GM18502 (cell line): ENCODE measurements around the gene MADCAM1.
"Not testable (repeated sequence)": the region's sequence is repeated elsewhere in the genome, so short reads cannot be mapped to it uniquely, and the experiment has no call there.

ENCODE experiments used
- ATAC-seq: cut with Tn5 transposase; IDR thresholded peaks from one replicate; pipeline ENCODE4 v1.9.1; 2021; ENCODE audit warnings: mild to moderate bottlenecking; ENCODE audit not compliant: unreplicated experiment, poor library complexity

Gene MADCAM1

DNA sequence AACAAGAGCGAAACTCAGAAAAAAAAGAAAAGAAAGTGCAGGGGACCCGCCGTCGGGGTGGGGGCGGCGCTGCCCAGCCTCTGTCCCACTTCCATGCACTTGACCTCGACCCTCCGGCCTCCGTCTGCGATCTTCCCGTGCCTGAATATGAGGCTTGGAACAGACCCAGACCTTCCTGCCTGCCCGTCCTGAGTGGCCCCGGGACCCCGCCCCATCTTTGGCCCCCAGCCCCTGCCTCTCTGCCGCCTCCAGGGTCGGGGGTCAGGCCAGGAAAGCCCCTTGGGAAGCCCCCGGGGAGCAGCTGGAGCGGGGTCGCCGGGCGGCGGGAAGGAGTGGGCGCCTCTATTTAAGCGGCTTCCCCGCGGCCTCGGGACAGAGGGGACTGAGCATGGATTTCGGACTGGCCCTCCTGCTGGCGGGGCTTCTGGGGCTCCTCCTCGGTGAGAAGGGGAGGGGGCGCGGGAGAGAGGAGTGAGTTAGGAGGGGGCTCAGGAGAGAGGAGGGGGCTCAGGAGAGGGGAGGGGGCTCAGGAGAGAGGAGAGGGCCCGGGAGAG, at the start of gene MADCAM1:
MADCAM1 (plus strand) TSS at position 375 of the 554 bp plus-strand sequence; CDS start at position 389, 14 bp downstream.
- ATAC-seq, result no peak

DNA sequence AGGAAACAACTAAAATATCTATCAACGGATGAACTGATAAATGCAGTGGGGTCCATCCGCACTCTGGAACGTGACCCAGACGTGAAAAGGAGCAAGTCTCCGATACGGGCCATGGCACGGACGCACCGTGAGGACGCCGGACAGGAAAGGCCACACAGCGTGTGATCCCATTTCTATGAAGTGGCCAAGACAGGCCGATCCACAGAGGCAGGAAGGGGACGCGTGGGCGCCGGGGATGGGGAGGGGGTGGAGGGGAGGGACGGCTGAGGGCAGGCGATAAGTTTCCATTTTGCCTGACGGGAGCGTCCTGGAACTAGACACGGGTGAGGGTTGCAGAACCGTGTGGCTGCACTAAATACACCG, 49.2 kb upstream of the MADCAM1 start:
- ATAC-seq, result no peak

DNA sequence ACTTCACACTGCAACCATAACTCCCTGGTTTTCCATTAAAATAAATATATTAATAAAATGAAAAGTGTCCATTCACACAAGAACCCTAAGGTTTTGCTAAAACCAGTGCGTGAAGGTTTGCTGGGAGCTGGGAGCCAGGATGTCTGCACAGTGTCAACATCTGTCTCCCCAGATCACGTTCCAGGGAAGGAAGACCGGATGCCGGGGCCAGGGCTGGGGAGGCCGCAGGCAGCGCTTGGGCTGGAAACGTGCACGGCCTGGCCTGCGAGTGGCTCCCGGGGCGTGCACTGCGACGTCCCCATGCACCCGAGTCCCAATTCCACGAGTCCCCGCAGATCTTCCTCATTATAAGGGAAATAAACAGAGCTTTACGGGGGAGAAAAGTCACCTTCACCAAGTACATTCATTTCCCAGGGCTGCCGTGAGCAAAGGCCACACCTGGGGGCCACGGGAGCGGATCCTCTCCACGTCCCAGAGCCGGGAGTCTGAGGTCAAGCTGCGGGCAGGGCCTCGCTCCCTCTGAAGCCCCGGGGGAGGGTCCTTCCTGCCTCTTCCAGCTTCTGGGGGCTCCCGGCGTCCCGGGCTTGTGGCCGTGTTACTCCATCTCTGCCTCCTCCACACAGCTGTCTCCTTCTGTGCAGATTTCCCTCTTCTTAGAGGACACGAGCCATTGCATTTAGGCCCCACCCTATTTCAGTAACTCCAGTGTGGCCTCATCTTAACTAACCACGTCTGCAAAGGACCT, 48.3 kb upstream of the MADCAM1 start:
- no peak for ATAC-seq

DNA sequence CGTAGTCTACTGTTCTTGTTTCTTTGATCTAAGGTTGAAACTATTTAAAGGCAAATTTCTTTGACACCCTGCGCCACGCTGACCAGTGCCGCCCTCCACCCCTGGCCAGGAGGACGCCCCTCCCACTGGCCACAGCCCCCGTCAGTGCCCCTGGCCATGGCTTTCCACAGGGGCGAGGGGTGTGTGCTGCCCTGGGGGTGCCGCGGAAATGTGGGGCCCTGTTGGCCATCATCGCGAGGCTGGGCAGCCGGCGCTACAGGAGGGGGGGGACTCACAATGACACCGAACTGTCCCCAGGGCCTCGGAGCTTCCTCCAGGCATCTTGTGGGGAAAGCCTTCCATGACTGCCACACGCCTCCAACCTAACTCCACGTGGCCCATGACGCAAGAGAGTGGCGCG, 46.4 kb upstream of the MADCAM1 start:
- ATAC-seq, result no peak

DNA sequence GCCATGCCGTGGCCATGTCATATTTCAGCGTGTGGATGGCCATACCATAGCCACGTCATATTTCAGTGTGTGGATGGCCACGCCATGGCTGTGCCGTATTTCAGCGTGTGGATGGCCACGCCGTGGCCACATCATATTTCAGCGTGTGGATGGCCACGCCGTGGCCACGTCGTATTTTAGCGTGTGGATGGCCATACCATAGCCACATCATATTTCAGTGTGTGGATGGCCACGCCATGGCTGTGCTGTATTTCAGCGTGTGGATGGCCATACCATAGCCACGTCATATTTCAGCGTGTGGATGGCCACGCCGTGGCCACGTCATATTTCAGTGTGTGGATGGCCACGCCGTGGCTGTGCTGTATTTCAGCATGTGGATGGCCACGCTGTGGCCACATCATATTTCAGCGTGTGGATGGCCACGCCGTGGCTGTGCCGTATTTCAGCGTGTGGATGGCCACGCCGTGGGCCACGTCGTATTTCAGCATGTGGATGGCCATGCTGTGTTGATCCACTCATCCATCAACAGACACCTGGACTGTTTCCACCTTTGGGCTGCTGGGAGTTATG, 45.3 kb upstream of the MADCAM1 start:
- not testable (repeated sequence) for ATAC-seq

DNA sequence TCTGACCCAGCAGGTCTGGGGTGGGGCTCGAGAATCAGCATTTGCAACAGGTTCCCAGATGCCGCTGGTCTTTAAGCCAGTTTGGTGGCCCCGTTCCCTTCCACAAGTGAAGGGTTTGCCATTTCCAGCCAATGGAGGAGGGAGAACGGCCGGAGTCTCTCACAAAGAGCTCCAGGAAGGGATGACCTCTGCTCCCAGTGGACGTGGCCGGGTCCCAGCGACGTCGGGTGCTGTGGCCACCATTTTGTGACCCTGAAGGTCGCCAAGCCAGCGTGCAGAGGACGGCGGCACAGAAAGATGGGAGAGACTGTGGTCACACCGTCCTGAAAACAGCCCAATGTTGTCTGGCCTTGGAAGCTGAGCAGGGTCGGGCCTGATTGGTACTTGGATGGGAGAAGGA, 43.5 kb upstream of the MADCAM1 start:
- ATAC-seq, result no peak

DNA sequence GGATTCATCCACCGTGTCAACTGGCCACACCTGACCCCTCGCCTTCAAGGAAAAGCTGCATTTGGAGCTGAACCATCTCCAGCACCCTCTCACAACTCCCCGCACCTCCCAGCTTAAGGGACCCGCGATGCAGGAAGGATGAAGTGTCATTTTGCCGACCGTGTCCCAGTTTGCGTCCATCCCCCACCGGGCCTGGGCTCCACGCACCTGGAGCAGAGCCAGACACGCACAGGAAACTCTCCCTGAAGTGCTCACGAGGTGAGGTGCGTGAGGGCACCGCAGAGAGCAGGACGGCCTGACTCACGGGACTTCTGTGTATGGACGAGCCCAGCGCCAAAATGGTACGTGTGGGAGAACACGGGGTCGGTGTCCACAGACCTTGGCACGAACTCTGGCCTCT, 42.7 kb upstream of the MADCAM1 start:
- no peak for ATAC-seq

DNA sequence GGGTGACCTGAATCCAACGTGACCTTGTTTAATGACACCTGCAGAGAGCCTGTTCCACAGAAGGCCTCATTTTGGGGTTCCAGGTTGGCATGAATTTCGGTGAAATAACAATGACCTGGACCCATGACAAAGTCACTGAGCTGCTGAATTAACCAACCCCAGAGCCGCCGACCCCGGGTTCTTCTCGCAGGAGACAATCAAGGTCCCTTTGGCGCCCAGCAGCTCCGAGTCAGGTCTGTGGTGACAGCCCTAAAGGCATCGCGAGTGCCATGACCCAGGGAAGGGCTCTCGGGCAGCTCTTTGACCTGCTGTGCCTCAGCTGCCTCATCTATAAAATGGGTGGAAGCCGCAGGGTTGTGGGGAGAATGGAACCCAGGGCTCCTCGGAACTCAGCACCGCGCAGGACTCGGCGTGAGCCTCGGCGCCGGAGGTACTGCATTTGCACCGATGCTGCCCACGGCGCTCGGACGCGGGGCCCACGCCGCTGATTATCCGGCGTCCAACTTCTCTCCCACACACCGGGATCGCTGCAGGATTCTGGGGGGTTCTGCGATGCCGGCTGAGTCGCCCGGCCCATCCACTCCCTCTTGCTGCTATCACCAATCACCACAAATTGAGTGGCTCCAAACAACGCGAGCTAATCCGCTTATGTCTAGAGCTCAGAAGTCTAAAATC, 41.1 kb upstream of the MADCAM1 start:
- no peak for ATAC-seq

DNA sequence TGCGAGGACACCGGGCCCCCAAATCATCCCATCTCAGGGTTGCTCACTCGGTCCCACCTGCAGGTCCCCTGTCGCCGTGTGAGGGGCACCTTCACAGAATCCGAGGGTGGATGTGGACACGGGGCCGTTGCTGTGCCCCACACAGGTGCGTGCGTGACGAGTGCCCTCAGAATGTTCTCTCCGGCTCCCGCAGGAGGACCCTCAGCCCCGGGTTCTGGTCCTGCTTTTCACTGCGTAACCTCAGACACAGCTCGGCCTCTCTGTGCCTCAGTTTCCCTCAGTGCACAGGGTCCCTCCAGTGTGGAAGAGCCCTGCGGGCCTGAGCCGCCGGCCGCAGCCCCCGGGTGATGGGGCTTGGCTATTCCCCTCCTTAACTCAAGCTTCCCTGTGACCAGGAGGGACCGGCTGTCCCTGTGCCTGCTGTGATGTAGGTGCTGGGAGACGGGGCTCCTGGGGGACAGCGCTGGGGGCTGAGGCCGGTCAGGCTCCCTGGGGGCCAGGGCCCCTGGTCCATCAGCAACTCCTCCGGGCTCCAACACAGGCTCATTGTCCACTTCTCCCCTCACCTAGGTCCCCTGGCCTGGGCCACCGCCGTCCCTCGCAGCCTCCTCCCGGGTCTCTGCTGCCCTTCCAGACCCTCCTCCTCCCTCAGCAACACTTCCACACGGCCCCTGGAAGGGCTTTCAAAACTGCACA, 40.3 kb upstream of the MADCAM1 start:
- no peak for ATAC-seq

DNA sequence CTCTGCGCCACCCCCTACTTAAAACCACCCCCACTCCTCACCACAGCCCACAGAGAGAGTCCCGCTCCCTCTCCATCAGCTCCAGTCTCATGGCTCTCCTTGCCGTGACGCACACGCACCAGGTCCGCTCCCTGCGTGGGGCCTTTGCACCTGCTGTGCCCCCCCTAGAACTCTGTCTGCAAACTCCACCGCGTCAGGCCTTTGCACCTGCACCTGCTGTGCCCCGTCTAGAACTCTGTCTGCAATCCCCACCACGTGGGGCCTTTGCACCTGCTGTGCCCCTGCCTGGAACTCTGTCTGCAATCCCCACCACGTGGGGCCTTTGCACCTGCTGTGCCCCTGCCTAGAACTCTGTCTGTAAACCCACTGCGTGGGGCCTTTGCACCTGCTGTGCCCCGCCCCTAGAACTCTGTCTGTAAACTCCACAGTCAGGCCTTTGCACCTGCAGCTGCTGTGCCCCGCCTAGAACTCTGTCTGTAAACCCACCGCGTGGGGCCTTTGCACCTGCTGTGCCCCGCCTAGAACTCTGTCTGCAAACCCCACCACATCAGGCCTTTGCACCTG, 39.7 kb upstream of the MADCAM1 start:
- no peak for ATAC-seq

DNA sequence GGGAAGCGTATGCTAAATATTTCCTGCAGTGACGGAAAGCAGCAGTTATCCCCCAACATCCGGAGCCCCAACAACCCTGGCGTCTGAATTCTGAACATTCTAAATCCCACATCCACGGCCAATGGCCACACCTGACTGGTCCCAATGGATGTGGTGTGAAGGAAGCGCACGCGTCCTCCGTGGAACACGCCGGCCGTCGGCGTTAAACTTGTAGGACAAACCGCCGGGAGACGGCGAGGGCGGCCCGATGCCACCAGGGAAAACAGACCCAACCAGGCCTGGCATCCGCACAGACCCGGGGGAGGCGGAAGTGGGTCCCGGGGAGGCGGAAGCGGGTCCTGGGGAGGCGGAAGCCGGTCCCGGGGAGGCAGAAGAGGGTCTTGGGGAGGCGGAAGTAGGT, 38.6 kb upstream of the MADCAM1 start:
- no peak for ATAC-seq

DNA sequence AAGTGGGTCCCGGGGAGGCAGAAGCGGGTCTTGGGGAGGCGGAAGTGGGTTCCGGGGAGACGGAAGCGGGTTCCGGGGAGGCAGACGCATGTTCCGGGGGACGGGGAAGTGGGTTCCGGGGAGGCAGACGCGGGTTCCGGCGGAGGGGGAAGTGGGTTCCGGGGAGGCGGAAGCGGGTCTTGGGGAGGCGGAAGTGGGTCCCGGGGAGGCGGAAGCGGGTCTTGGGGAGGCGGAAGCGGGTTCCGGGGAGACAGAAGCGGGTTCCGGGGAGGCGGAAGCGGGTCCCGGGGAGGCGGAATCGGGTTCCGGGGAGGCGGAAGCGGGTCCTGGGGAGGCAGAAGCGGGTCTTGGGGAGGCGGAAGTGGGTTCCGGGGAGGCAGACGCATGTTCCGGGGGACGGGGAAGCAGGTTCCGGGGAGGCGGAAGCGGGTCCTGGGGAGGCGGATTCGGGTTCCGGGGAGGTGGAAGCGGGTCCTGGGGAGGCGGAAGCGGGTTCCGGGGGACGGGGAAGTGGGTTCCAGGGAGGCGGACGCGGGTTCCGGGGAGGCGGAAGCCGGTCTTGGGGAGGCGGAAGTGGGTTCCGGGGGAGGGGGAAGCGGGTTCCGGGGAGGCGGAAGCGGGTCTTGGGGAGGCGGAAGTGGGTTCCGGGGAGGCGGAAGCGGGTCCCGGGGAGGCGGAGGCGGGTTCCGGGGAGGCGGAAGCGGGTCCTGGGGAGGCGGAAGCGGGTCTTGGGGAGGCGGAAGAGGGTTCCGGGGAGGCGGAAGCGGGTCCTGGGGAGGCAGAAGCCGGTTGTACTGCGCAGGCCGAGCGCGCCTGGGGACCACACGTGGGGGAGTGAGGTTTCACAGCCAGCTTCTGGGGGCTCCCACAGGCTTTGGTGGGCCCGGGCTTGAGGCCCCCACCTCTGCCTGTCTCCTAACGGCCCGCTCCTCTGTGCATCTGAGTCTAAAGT, 37.9 kb upstream of the MADCAM1 start:
- no peak for ATAC-seq

DNA sequence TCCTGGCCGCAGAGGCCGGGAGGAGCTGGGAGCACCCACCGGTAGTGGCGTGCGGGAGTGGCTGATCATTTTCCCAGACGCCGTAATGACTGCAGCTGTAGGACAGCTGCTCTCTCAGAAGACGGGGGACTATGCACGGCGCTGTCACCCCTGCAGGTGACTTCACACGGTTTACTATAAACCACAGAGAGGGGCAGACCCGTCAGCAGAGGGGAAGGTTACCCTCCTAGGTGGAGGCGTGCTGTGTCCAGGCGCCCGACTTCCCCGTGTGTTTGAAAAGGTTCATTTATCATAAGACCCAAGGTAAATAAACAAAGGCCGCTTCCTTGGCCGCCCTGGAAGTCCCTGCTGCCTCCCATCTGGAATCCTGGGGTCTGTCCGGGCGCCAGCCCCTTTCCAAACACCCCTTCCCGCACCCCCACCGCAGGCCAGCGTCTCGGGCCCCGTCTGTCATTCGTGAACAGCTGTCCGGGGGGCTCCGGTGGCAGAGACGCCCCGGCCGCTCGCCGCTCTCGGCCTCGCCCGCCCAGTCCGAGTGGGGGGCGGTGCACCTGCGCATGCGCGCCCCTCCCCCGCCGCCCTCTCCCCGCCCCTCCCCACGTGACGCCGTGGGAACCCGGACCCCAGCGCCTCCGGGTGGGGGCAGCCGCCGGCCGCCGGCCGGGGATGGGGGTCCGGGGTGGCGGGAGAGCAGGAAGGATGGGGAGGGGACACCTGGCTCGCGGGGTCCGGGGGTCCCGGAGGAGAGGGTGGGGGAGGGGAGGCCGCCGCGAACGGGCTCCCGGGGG, 36.4 kb upstream of the MADCAM1 start:
- no peak for ATAC-seq

DNA sequence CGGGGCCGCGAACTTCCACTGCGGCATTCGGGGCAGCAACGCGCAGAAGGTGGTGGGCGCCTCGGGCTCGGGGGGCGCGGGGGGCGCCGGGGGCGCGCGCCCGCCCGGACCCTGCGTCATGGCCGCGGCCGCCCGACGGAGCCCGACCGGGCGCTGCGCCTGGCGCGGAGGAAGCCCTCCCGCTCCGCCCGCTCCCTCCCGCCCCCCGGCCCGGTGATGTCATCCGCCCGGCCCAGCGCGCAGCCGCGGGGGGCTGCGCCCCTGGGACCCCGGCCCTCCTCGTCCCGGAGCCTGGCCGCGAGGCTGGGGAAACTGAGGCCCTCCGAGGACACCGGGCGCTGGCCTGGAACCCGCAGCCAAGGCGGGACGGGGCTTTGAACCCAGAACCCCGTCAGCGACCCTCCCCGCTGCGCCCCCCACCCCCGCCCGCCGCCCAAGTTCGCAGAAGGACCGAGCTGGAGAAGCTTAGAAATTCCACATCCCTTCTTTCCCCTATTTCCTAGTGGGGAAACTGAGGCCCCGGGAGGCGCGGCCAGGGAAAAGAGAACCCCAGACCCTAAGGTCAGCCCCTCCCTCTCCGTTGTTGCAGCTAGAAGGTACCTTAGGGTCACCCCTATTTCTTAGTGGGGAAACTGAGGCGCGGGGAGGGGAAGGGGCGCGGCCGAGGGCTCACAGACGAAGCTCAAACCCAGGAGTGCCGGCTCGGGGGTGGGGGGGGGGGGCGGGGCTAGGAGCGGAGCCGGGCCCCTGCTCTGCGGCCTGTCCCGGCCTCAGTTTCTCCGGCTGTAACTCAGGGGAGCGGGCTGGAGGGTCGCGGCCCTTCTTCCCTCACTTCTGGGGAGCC, 35.2 kb upstream of the MADCAM1 start, which contains the start of gene SHC2:
SHC2 (minus strand) TSS at position 157 of the 844 bp plus-strand sequence; CDS start at position 120, 37 bp downstream.
- no peak for ATAC-seq

DNA sequence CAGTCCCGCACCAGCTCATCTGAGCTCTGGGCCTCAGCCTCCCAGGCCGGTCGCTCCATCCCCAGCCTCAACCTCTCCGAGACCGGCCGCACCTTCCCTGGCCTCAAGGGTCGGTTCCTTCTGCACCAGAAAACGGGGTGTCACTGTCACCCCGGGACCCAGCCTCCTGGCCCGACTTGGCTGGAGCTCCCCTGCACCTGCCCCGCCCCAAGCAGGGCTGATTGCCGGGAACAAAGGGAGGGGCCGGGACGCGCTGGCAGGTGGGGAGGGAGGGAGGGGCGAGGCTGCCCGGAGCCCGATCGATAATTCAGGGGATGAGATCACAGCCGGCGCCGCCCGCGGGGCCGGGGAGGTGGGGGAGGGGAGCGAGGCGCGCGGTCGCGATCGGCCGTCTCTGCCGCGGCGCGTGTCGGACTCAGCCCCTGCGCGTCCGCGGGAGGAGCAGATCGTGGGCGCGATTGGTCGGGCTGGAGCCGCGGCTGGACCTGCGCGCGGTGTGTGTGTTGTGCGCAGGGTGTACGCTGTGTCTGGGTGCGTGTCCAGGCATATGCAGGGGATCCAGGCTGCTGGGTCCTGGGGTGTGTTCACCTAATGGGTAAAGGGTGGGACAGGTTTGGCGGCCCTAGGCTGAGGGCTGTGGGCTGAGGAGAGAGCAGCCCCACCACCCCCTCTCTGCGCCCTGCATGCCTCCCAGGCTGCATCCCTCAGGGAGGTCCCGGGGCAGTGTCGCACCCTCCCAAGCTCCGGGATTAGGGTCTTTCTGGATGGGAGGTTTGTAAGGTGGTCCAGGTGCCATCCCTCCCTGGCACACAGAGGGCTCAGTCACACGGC, 34.4 kb upstream of the MADCAM1 start:
- no peak for ATAC-seq

DNA sequence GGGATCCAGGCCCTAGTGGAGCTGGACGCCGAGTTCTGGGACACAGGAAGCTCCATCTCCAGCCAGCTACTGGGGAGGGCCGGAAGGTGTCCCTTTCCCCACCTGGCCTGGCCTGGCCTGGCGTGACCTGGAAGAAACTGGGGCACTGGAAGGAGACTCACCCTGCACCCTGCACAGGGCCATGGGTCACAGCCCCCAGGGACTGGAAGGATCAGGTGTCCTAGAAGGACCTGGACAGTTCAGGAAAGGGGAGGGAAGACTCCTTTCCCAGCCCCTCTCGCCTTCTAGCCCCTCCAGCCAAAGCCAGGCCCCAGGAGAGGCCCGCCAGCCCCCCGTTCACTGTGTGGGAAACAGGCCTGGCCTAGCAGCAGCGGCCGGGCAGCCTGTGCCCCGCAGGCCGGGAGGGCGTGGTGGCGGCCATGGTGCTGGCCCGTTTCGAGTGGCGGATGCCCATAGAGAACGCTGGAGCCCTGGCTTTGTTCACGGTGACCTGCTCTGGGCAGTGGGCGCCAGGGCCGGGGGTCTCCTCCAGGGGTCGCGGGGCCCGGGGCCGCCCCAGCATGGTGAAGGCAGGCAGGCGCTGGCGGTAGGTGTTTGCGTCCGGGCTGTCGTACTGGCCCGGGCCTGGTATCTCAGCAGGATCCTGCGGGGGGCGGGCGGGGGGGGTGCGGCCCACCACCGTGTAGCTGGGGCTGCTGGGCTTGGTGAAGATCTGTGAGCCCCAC, 32.6 kb upstream of the MADCAM1 start:
- ATAC-seq, result no peak
